ELF-1 (cell line): ENCODE results near the gene RALA.

Experiments used
- DNase-seq: peaks from one replicate; pipeline ENCODE4 v3.0.0-alpha.2; 2016; ENCODE audit warnings: low read depth, low spot score

RALA gene, protein sequence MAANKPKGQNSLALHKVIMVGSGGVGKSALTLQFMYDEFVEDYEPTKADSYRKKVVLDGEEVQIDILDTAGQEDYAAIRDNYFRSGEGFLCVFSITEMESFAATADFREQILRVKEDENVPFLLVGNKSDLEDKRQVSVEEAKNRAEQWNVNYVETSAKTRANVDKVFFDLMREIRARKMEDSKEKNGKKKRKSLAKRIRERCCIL

DNA sequence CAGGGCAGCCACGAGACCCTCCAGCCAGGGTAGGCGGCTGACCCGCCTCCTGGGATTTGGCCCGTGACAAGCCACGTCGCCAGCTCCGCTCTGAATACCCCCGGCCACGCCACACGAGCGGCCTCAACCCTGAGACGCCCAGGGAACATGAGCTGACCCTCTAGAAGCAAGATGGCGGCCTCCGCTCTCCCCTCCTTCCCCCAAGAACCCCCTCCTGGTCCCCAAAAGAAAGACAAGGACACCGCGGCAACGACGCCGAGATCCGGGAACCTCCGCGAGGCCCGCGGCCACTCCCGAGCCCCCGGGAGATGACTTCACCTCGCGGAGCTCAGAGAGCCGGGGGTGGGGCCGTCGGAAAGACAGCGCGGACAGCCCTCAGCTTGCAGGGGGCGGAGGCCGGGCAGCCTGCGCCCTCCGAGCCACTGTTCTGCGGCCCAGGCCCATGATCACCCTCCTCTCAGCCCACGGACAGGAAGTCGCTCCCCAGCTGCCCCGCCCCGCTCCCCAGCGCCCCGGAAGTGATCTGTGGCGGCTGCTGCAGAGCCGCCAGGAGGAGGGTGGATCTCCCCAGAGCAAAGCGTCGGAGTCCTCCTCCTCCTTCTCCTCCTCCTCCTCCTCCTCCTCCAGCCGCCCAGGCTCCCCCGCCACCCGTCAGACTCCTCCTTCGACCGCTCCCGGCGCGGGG, at the start of gene RALA:
Gene RALA (plus strand): TSS at position 526 of the 685 bp plus-strand sequence. CDS start 63,096 bp downstream, outside the sequence.
- DNase-seq = peak; percentile 94

DNA sequence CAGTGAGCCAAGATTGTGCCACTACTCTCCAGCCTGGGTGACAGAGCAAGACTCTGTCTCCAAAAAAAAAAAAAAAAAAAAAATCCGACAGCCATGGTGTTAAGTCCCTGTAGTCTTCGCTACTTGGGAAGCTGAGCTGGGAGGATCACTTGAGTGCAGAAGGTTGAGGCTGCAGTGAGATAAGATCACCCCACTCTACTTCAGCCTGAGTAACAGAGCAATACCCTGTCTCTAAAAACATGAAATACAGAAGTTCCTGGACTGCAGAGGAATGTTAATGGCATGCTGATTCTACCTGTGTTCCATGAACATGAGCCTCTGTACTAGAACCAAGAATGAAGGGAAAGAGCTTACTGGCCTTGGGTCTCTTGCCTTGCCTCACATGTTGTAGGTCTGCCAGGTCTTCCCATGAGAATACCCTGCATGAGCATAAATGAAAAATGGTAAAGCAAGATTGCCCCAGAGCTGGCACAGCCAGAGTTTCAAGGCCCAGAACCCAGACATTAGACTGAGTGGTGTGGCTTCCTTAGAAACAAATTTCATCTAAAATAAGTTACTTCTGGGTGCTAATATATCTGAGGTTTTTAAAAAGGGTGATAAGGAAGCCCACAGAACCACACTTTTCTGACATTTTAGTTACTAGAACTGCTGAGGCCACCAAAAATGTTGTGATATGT, 48.6 kb upstream of the RALA start:
- DNase-seq = no peak

DNA sequence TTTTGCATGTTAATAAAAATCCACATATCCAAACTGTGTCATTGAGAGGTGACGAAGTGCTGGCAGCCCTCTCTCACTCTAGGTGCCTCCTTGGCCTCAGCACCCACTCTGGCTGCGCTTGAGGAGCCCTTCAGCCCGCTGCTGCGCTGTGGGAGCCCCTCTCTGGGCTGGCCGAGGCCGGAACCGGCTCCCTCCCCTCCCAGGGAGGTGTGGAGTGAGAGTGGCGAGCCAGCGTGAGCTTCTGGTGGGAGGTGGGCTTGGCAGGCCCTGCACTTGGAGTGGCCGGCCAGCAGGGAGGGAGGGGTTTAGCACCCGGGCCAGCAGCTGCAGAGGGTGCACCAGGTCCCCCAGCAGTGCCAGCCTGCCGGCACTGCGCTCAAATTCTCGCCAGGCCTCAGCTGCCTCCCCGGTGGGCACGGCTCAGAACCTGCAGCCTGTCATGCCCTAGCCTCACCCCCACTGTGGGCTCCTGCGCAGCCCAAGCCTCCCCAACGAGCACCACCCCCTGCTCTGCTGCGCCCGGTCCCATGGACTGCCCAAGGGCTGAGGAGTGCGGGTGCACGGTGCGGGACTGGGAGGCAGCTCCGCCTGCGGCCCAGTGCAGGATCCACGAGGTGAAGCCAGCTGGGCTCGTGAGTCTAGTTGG, 46.0 kb upstream of the RALA start:
- no peak for DNase-seq

DNA sequence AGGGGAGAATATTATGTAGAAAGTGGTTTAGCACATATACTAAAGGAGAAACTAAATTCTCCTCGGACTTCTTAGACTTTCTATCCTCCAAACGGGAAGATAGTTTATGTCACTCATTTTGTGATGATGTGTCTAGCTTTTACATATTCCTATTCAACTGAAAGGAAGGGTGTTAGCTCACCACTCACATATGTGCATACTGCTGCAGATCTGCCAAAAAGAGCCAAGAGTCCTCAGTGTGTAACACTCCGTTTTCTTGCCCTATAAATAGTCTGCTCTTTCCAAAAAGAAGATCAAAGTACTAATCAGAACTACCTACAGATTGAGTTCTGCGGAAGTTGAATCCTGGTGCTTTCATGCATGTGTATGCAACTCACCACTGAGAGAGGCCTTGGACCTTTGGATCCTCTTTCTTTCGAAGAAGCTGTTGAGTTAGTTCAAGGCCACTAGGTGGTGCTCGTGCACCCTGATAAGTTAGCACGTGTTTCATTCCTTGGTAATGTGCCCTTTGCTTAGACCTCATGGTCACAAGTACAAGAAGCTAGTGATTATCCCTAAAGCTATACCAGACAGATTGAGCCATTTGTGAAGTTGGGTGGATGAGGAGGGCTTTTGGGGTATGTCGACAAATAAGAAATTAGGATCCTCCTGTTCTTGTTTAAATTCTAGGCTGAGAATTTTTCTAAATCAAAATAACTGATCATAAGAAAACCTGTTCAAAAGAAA, 43.1 kb upstream of the RALA start:
- DNase-seq = peak; percentile 77

DNA sequence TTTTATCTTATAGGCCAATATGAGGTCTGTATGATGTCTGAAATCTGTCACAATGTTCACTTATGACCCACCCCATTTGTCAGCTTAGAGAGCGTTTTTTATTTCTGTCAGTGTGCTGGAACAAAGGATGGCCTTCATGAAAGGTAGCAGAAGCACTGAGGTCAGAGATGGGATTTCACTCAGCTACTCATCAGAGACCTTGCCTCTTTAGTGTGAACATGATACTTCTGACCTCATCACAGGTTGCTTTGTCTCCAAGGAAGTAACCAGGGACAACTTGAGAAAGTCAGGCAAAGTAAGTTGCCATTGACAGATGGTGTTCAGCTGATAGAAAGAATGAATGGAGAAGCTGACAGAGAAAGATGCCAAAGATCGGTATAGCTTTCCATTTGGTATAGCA, 40.8 kb upstream of the RALA start:
- no peak for DNase-seq

DNA sequence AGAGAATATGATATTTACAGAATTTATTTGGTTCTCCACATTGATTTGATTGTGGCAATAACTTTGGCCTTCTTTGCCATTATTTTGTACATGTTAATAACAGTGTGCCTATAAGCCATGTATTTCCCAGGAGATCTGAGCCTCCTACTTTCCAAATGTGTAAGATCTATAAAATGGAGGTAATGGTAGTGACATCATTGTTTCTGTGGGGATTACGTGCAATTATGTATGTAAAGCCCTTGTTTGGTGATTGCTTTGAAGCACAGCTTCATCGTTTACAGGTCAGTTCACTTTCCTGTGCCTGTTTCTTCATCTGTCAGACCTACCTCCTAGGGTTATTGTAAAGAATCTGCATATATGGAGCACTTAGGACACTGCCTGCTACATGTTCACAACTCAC, 39.8 kb upstream of the RALA start:
- DNase-seq = no peak

DNA sequence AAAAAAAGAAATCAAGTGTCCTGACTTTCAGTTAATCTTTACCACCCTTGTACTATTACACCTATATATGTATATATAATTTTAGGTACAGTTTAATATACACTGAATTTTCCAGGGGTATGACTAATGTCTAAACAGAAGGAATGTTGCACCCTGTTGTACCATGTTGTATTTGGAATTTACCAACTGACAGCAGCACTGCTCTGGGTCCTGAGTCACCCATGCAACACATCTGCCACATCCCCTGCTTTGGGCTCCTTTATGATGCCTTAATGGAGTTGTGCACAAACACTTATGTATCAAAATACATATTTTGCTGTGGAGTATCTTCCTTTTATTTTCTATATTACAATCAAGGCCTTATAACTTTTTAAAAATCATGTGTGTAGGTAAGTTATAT, 36.0 kb upstream of the RALA start:
- no peak for DNase-seq

DNA sequence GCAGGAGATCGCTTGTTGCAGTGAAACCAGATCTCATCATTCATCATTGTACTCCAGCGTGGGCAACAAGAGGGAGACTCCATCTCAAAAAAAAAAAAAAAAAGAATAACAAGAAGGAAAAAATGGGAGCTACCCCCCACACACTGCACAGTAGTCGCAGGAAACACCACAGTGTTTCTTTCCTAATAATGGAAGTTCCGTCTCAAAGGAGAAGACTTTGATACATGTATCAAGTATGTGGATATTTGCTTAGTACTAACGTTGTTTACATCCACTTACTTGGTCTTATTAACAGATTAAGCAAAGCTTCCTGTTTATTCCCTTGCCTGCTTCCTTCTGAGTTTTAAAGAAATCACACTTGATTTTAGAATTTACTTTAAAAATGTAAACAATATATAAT, 35.0 kb upstream of the RALA start:
- no peak for DNase-seq

DNA sequence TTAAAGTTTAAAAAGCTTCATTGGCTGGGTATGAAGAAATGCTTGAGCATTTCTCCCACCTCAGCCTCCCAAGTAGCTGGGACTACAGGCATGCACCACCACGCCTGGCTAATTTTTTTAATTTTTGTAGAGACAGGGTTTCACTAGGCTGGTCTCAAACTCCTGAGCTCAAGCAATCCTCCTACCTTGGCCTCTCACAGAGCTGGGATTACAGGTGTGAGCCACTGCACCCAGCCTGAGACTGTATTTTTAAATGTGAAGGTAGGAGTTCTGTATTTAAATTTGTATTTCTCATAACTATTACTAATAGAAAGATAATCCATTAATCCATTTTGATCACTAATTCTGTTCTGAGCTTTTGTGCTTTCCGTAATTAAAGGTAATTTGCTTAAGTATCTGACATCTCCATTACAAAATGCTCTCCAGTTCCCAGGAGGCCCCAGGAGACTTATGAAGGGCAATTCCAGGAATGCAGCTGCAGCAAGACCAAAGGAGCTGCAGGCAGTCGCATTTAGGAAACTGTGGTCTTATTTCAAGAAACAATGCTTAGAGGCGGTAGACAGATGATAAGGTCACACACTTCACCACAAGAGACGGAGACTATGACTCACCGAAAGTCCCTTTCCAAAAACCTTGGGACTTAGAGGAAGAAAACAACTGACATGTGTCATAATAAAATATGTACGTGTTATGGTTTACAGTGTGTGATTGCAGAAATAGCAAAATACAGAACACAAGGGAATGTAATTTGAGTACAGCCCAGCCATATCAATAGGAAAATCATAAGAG, 33.9 kb upstream of the RALA start:
- peak; percentile 88 for DNase-seq

DNA sequence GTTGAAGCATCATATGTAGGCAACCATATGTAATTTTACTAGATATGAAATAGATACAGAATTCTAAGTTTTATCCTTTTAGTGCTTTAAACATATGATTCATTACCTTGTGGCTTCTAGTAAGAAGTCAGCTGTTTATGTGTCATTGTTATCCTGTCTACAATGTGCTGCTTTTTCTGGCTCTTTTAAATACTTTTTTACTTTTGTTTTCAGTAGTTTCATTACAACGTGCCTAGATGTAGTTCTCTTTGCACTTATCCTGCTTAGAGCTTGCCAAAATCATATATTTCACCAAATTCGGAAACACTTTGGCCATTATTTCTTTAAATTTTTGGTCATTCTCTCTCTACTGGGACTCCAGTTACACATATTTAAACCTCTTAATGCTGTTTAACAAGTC, 30.8 kb upstream of the RALA start:
- DNase-seq = no peak

DNA sequence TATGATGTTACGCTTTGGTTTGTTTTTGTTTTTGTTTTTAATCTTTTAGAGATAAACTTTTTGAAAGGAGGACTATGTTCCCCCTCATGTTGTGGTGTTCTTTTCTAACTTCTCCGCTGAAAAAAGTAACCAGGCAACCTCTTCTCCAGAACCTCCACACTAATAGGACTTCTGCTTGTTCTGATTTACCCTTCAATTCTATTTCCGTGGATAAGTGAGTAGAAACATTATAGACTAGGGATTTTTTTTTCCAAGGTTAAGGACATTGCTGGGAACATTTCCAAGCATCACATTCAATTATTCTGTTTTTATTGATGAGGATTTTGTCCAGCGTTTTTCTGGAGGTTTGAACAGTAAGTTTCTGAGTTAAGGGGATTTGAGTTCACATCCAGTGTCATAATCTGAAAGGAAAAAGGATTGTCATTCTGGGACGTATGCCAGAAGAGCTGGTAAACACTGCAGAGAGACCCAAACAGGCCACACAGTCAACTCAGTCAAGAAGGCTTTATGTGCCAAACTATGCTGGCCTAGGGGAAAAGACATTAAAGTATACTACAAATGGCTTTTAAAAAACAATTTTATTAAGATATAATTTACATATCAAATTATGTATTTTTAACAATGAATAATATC, 28.3 kb upstream of the RALA start:
- no peak for DNase-seq

DNA sequence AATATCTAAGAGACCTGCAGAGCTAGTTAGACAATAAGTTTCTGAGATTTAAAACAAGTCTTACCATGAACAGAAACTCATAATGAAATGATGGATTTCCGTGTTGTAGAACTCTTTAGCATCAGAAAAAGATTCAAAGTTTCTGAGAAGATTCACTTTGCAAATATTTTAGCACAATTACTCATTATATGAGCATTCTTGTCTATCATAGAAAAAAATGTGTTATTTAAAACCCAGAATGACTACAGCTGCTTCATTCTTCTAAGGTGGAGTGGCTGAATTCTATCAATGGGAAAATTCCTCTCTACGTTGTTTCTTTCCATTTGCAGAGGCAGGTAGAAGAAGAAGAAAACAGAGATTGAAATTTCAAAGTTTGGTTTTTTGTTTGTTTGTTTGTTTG, 21.0 kb upstream of the RALA start:
- DNase-seq = no peak

DNA sequence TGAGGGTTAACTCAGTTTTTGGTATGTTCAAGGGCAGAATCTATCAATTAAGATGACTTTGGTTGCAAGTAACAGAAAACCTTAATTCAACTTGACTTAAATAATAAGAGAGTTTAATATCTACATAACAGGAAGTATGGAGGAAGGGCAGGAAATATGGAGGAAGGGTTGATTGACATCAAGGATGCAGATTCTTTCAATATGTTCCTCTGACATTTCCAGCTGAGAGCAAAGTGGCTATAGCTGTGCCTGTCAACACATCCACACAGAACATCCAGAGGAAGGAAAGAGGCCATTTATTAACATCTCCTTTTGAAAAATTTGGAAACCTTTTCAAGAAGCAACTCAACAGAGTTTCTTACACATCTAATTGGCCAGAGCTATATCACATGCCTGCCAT, 19.4 kb upstream of the RALA start:
- DNase-seq = no peak

DNA sequence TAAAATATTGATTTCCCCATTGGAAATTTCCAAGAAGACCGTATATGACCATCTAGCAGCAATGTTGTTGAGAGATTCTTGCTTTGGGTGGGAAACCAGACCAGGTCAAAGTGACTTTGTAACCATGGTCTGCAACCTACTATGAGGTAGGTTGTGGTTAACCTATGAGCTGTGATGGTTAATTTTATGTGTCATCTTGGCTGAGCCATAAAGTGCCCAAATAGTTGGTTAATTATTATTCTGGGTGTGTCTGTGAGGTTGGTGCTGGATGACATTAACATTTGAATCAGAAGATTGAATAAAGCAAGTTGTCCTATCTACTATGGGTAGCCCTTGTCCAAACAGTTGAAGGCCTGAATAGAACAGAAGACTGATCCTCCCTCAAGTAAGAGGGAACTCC, 18.3 kb upstream of the RALA start:
- no peak for DNase-seq

DNA sequence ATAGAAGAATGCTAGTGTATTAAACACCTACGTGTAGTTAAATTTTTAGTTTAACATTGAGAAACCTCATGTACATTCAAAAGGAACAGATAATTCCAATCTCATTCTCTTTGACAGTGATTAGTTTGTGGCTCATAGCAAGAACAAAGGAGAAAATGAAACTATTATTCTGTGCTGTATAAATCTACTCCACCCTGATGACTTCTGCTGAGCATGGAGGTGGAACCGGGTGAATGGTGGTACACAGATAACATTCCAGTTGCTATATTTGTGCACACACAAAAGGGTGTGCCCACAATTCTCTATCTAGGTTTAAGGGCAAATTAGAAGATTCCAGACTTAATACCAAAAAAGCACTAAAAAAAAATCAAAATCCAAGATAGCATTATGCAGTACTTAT, 17.0 kb upstream of the RALA start:
- DNase-seq = no peak

DNA sequence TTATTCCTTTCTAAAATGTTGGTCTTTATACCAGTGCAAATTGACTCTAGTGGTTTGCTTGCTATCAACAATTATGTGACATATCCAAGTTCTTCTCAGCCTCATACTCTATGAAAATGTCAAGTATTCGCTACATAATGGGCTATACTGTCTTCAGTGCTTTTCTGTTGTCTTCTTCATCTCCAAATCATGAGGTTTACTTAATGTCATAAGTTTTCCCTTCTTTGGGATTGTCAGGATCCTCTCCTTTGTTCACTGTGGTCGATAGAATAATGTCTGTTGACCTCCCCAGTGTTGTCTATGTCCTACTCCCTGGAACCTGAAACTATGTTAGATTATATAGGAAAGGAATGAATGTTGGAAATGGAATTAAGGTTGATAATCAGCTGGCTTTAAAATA, 16.4 kb upstream of the RALA start:
- DNase-seq = no peak

DNA sequence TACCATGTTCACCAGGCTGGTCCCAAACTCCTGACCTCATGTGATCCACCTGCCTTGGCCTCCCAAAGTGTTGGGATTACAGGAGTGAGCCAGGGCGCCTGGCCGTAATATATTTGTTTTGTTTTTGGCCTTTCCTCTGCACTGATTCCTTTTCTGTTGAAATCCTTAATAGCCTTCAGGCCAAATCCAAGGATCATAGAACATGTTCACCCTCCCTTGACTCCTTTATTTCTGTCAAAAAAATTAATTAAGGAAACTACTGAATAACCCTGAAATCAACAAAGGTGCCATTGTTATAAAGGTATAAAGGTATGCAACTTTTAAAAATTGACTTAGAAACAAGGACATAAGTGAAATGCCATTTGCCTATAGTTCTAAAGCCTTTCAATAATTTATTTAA, 15.5 kb upstream of the RALA start:
- DNase-seq = no peak

DNA sequence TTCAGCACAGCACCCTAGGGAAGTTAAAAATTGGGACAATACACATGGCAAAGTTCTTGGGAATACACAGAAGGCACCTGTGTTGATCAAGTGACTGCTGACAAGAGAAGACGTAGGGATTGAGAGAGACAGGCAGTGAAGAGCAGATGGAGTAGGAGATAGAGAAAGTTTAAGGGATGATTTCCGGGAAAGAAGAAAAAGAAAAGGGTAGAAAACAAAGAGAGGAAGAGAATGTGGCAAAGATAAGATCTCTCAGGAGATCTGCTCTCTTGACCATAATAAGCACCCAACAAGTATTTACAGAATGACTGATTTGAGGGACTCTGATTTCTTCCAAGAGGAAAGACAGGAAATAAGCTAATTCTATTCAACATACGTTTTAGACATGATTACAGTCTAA, 15.1 kb upstream of the RALA start:
- DNase-seq = no peak

DNA sequence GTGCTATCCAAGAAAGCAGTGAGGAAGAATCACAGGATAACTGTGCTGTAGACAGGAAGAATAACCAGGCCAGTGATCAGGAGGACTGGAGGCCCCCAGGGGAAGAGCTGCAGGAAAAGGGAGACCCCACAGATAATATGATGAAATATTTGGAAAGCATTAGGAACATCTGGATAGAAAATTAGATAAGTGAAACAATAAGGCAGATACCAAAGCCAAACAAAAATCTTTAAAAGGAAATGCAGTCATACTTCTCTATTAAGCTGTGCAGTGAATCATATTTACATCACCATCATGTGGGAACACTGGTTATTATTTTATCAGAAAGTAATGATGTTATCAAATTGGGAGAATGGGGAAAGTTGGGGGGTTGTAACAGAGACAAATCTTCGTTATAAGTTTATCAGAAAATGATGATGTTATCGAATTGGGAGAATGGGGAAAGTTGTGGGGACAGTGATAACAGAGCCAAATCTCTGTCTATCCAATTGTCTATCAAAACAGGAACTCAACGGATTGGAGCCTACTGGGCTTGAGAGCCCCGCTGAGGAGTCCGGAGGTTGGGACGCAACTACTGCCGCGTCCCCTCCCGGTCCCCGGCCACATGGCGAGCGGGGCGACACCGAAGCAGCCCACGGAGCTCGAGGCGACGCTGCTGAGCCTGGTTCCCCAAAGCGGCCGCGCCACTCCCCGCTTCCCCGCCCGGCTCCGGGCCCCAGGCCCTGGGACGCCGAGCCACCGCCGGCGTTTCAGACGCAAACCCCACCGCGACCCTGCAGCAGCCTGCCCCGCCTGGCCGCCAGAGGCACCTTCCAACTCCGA, 14.0 kb upstream of the RALA start:
- peak; percentile 51 for DNase-seq

DNA sequence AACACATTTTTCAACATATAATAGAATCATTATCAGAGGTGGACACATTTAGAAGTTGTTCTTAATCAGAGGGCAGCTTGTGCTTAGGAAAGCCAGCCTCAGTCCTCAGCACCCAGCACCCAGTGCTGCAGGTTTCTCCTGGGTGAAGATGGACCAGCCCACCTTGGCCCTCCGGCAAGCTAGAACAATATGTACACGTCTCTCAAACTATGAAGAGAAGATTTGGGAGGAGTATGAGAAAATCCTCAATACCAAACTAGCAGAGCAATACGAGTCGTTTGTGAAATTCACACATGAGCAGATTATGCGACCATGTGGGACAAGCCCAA, 13.5 kb upstream of the RALA start:
- no peak for DNase-seq
